Anterior cingulate cortex (tissue), 58 donors: Measurements from ENCODE around the gene CPT1B.

Experiments used
- DNase-seq, 58 donors: peaks; one replicate each; lab custom pipeline; 2025; lab: John Stamatoyannopoulos, UW

Gene CPT1B

DNA sequence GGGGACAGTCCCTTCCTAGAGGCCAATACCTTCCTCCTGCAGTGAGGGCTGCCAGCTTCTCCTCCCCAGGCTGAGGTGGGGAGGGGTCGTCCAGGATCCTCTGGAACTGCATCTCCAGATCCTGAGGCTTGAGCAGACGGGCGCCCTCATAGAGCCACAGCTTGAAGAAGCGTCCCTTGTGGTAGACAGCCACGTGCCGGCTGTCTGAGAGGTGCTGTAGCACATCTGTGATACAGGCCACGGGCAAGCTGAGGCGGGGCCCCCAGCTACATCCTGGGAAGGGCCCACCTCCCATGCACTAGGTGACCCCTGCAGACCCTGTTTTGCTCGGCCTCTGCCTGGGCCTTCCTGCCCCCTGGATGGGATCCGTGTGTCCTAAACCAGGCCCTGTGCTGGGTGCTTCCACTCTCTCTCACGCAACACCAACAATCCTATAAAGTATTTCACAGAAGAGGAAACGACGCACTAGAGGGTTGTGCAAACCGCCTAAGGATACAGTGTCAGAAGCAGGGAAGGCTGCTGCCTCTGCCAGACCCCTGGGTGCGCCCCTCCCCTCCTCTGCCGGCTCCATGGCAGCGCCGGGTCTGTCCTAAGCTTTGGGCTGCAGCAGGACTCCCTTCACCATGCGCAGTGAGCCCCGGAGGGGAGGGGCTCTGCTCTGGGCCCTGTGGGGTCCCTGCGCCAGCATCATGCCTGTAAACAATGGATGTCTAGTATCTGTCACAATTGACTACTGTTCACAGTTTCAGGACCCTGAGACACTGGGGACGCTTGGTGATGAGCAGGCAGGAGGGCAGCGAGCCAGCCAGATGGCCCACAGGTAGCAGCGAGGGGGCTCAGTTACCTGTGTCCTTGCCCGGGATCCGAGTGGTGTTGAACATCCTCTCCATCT lies 4.5 kb downstream of the CPT1B start:
- DNase-seq, result no peak

DNA sequence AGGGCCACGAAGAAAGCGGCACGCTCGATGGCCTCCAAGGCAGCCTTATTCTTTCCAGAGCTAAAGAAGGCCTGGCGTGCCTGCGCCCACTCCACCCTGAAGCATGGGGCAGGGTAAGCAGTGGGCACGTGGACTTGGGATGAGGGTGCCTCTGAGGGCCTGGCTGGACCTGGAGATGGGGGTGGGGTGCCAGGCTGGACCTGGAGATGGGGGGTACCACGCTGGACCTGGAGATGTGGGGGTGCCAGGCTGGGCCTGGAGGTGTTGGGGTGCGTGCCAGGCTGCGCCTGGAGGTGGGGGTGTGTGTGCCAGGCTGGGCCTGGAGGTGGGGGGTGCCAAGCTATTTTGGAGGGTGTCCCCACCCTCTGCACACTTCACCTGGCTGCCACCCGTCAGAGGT lies 5.3 kb downstream of the CPT1B start:
- no peak for DNase-seq

DNA sequence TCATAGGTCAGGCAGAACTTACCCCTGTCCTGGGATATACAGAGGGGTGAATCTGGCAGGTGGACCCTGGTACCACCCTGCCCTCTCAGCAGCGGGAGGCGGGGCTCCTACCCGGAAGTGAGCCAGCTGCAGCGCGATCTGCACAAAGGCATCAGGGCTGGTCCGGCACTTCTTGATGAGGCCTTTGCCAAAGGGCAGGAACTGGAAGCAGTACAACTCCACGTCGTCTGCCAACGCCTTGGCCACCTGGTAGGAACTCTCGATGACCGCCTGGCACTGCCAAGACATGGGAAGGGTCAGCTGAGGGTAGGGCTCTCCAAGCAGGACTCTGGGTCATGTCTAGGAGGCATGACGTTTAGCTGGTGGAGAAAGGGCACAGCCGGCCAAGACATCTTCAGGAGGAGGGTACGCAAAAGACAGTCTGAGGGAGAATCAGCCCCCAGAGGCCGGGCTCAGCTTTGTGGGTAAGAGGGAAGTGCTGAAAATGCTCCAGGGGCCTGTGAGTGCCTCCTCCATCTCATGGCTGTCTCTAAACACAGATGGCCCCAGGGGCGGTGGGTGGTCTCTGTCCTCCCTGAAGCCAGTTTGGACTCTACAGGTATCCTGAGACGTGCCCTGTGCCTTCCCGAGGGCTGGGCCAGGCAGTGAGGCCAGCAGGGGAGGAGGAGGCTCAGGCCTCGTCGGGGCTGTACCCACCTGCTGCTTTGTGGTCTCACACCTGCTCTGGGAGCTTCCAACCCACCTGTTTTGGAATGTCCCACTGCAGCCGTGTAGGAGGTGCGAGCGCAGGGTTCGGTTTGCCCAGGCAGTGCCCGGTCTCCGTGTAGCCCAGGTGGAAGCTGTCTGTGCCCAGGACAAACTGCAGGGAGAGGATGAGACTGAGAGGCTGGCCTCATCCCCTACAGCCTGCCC lies 6.7 kb downstream of the CPT1B start:
- DNase-seq, result no peak

DNA sequence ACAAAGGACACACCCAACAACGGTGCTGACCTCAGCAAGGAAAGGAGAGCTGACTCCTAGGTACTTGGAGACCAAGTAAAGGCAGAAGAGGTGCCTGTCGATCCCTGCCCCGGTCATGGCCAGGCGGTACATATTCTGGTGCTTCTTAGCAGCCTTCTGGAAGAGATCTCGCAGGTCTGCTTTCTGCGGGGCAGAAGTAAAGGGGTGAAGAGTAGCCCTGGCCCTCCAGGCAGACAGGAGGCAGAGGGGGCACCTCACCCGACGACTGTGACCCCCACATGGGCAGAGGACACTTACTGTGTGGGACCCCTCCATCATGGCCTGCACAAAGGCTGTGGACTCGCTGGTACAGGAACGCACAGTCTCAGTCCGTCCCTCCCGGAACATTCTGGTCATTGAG lies 7.4 kb downstream of the CPT1B start:
- no peak for DNase-seq

DNA sequence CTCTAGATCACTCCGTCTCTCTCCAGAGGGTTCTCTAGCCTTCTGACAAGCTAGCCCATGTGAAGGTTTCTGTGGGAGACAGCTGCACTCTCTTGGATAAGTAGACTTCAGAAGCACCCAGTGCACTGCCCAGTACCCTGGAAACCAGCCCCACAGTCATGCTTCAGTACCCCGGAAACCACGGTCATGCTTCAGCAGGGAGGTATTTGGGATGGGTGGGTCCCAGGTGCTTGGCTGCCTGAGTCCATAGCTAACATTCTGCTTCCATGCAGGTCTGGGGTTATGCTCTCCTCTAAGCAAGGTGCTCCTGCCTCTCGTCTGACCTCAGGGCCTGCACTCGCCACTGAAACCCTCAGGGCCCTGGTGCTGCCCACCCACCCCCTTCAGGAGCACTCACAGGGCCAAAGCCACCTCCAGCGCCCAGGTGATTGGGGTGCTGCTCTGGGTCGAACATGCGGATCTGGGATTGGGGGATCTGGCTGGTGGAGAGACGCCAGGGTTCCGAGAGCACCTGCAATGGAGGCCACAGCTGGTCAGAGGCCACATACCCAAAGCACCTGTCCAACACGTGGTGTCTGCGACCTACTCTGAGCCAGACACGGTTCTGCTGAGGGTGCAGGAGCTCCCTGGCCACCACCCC lies 8.2 kb downstream of the CPT1B start:
- DNase-seq, result no peak

DNA sequence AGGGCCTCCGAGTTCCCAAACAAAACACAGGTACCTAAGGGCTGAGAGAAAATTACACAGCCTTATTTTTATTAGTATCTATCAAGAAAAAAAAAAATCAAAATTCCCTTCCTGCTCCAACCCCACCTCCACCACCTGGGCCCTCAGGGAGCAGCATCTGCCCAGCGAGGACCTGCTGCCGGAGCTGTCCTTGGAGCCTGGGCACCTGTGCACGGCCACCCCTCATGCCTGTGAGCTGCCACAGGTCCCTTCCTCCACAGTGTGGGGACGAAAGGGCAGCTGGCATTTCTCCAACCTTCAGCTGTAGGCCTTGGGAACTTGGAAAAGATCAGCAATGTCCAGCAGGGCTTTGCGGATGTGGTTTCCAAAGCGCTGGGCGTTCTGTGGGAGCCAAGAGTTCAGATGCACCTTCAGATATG lies 9.2 kb downstream of the CPT1B start:
- DNase-seq, result no peak

DNA sequence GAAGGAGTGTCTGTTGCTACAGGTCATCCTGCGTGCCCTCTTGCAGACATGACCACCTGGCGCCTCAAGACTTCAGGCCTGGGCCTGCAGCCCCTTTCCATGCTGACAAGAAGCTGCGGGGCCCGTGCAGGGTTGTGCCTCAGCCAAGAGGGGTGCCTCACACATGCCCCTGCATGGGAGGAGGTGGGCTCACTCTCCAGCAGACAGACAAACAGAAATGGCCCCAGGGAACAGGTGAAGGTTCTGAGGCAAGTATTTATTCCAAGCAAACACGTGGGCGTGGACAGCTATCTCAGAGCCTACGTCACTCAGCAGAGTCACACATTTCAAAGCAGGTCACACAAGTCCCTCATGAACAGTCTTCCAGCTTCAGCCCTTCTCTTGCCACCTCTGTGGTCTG lies 9.6 kb downstream of the CPT1B start:
- DNase-seq, result no peak

DNA sequence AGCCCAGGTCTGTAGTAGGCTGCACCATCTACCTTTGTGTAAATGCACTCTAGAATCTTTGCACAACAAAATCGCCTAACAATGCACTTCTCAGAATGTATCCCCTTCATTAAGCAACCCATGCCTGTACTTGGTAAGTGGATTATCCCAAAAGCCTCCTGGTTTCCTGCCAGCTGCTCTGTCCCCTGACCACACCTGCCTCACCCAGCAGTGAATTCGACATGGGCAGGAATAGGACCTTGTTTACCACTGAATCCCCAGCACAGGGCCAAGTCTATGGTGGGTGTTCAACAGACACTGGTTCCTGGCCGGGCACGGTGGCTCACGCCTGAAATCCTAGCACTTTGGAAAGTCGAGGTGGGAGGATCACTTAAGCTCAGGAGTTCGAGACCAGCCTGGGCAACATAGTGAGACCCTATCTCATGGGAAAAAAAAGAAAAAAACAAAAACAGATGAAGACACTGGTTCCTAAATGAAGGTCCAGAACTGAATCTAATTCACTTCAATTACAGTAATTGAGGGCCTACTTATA lies 10.4 kb downstream of the CPT1B start:
- DNase-seq, result no peak

DNA sequence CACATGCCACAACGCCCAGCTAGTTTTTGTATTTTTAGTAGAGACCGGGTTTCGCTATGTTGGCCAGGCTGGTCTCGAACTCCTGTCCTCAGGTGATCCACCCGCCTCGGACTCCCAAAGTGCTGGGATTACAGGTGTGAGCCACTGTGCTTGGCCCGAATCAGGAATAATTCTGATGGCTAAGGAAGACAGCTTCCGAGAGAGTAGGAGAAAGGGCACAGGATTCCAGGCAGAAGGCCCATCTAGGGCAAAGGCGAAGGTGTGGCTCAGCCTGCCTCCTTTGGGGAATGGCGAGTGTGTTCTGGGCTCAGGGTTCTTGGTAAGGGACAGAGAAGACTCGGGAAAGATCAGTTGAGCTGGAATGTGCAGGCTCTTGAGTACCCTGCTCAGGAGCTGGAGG lies 13.9 kb downstream of the CPT1B start:
- DNase-seq, result no peak

DNA sequence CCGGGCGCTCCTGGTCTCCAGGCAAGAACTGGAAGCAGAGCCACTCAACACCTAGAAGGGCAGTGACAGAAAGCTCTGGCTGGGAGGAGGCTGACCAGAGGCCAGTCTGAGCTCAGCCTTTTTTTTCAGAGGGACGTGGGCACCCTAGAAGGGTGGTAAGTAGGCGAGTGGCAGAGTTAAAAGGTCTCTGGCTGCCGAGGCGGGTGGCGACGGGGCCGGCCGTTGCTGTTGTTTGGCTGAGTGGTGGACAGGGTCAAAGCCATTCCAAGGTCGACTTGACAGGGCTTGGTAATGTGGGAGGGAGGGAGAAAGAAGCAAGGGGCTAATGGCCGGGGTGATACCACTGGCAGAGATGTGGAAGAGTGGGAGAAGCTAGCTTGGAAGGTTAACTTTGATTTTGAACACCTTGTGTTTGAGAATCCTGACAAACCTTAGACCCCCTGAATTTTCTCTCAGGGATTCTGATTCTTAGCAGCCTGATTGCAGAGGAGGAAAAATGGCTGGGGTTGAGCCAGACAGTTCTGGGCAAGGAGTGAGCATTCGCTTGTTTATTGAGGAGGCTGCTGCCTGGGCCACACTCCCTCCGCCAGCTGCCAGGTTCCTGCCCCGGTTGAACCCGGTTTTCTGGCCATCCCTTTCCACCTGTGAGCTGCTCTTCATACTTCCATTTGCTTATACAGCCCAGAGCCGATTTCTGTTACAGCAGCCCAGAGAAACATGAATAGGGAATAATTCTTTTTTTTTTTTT lies 14.6 kb downstream of the CPT1B start:
- DNase-seq, result peak in 5 of 58 donors; percentile 6 to 56 (median 40)

DNA sequence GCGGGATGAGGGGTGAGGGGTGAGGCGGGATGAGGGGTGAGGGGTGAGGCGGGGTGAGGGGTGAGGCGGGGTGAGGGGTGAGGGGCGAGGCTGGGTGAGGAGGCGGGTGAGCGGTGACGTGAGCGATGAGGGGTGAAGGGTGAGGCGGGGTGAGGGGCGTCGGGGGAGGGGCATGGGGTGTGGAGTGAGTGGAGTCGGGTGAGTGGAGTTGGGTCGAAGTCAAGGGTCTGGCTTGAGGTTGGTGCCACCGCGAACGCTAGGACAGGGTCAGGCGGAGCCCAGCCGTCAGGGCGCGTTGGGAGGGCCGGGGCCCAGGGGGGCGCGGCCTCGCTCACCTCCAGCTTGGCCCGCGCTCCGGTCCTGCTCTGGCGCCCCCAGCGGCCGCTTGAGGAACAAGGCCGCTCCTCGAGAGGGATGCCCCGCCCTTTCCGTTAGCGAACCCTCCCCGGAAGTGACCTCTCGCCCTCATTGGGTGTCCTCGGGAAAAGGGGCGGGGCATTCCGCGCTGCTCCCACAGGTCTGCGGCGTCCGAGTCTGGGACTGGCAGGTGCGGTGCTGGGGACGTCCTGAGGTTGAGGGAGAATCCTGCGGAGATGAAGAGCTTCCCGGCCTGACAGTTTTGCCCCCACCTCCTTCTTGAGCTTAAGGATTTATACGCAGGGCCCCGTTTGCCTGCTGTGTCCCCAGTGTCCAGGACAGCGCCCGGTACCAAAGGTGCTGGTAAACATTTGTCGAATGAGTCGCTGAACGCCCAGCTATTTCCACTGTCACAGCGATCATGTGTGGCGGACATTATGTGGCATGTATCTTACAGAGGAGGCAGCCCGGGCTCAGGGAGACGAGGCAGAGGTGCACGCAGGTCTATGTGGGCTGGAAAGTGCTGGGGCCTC lies 15.5 kb downstream of the CPT1B start, which contains the start of gene SYCE3:
Gene SYCE3, minus strand, starts transcription at position 397 of the 890 bp plus-strand sequence. CDS start 6,514 bp downstream, outside the sequence.
- DNase-seq, result peak; percentile 39 to 98 (median 91)

DNA sequence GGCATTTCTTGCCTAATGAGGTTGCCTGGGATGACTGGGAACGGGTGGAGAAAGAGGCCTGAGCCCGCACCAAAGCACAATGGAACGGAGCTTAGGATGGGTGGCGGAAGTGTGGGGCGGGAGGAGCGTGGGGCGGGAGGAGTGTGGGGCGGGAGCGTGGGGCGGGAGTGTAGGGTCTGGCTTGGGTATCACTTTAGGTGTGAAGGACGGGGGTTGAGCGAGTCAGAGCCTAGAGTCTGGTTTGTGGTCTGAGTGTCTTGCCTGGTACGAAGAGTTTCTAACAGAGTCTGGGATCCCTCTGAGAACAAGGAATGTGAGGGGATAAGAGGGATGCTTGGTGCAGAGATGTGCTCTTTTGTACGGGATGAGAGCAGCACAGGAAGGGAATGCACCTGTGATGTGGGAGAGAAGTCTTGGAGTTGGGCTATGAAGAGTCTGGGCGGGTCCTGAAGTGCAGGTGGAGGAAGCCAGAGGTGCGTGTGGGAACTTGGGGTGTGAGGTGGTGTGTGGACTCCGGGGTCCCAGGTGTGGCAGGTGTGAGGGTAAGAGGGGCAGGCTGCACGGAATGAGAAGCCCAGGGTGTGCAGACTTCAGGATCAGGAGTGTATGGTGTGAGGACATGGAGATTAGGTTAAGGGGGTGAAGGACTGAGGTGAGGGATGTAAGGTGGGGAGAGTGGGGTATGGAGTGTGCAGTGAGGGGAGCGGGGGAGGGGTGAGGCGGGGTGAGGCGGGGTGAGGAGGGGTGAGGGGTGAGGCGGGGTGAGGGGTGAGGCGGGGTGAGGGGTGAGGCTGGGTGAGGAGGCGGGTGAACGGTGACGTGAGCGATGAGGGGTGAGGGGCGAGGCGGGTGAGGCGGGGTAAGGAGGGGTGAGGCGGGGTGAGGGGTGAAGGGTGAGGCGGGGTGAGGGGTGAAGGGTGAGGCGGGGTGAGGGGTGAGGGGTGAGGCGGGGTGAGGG lies 16.5 kb downstream of the CPT1B start:
- DNase-seq, result no peak

DNA sequence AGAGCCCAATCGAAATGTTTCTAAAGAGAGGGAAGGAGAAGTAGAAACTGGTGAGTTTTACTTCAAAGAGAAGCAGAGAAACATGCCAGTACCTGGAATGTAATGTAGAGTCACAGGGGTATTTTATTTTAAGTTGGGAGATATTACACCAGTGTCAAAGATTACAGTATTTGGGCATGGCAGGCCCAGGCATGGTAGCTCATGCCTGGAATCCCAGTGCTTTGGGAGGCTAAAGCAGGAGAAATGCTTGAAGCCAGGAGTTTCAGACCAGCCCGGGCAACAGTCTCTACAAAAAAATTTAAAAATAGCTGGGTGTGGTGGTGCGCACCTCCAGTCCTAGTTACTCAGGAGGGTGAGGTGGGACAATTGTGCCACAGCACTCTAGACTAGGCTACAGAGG lies 18.2 kb downstream of the CPT1B start:
- DNase-seq, result no peak

DNA sequence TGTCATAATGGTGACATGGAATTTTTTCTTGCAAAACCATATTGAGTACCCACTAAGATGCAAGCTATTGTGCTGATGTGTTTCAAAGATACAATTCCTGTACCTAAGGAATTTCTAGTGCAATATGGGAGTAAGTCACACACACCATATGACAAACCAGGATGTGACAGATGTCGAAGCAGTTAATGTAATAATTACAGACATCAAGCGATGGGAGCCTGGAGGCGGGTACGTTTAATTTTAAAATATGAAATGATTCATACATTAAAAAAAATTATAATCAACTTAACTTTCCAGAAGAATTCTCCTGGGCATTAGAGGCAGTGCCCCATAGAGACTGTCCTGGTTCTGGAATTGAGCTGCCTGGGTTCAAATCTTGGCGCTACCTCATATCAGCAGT lies 21.5 kb downstream of the CPT1B start:
- DNase-seq, result no peak

DNA sequence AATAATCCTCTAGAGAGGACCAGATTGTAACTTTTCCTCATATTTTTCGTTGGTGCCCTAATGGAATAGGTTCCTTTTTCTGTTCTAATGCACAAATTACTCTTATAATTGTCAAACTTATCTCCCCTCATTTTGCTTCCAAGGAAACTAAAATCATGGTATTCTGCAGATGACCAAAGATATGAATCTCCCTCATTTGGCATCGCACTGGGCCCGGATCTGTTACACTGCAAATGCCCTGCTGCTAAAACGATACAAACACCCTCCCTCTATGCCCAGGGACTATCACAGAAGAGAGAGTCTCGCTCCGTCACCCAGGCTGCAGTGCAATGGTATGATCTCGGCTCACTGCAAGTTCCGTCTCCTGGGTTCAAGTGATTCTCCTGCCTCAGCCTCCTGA lies 24.9 kb downstream of the CPT1B start:
- DNase-seq, result no peak

DNA sequence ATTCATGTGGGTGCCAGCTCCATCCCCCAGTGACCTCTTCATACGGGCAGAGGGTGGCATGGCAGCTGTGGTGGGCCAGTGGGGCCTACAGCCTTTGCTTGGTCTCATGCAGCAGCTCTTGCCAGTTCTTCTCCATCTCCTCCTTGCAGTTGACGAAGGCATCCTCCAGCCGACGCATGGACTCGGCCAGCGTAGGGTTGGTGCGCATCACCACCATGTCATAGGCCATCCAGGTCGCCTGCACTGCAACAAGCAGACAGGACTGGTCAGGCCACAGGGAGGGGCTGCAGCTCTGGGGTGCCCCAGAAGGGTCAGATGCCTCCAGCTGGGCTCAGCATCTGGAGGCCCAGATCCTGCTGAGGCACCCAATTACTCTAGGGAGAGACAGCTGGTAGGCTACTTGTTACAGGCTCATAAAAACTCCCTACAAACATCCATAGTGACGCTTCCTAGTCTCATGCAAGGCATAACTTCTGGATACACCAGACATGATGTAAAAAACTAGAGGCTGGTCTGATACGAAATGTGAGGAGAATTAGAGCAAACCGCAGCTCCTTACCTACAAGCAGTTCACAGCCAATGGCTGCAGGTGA lies 27.0 kb downstream of the CPT1B start:
- DNase-seq, result no peak

DNA sequence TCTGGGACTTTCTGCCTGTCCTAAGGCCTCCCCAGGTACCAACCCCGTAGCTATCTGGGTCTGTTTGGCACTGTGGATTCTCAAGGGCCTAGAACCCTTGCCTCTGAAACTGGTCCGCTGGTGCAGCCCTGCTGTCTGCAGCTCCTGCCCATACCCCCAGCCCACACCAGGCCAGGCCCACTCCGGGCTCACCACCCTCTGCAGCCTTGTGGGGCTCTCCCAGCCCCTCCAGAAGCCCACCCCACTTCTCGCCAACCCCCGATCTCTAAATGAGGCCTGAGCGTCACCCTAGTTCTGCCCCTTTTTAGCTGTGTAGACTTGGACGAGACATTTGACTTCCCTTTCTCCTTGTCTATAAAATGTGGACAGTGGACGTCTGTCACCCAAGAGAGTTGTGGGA lies 27.8 kb downstream of the CPT1B start:
- no peak for DNase-seq
